GM18519 (cell line): ENCODE results near the gene PTTG1.

Experiments
- ATAC-seq: cut with Tn5 transposase; IDR thresholded peaks from one replicate; pipeline ENCODE4 v1.9.1; 2021; ENCODE audit warnings: mild to moderate bottlenecking, moderate library complexity; ENCODE audit not compliant: unreplicated experiment, low FRiP score

The PTTG1 gene

DNA sequence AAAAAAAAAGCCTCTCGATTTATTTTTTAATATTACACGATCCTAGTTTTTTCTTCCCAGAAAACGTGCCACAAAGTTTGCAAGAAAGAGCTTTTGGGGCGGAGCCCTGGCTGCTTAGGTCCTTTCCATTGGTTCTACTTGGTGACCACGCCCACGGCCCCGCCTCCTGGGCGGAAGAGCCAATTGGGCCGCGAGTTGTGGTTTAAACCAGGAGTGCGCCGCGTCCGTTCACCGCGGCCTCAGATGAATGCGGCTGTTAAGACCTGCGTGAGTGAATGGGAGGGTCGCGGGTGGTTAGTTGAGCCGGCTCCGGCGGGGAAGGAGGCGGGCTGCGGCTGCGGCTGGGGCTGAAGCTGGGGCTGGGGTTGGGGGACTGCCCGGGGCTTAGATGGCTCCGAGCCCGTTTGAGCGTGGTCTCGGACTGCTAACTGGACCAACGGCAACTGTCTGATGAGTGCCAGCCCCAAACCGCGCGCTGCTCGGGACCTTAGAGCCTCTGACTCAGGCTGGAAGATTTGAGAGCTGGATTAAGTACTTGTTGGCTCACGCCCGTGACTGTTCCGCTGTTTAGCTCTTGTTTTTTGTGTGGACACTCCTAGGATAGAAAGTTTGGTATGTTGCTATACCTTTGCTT lies at the start of gene PTTG1:
Gene PTTG1, plus strand, starts transcription at position 231 of the 634 bp plus-strand sequence. CDS start 458 bp downstream, outside the sequence.
- ATAC-seq, result peak; percentile 53

DNA sequence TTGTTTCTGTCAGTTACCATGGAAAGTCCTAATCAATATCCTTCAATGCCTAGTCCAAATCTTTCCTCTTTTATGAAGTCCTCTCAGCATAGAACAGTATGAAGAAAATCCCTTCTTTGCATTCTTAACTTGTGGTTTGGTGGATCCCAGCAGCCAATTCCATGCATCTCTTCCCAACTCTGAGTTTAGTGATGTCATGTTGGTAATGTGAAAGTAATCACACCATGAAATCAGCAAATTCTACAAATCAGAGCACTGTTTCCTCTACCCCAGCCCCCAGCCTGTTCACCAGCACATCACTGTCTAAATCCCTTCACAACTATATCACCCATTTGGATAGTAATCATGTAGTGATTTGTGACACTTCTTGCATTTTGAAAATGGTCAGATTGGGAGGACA lies 46.5 kb upstream of the PTTG1 start:
- no peak for ATAC-seq

DNA sequence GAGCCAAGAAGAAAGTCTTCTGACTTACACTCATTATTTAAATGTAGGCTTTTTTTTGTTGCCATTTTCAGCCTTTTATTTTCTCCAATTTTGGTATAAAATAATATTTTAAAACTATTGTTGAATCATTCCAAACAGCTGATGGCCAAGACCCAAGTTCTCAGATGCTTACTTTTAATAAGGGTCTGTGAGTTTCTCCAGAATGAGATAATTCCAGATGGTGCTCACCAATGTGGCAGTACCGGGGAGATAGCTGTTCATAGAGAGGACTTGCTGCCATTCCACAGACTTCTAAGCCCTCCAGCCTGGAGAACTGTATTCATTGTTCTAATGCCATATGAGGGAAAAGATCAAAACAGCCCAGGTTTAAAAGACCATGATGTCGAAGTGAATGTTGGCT lies 46.0 kb upstream of the PTTG1 start:
- no peak for ATAC-seq

DNA sequence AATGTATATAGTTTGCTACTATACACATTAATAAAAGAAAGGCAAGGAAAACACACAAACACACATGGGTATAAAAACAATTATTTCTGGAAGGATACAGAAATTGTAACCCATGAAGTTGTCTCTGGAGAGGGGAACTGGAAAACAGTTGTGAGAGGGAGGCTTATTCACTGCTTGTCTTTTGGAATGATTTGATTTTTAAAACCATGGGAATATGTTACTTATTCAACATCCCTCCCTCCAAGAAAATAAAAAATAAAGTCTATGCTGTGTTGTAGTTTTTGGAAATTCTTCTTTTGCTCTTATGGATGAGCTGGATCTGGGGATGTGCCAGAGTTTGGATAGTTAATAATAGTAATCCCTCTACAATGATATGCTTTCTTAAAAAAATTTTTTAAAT lies 45.2 kb upstream of the PTTG1 start:
- no peak for ATAC-seq

DNA sequence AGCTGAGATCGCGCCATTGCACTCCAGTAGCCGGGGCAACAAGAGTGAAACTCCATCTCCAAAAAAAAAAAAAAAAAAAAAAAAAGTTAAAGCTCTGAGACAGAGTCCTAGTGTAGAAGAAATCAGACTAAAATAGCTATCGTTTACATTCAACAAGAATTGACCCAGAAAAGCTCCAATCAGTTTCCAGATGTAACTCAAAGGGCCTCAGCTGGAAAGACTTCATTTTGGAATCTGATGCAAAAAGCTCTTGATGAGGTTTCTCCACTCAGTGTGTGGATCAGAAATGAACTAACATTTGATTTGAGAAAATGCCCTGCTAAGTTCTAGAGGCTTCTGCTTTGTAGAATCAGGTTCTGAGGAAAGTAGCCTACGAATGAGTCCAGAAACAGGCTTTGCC lies 44.0 kb upstream of the PTTG1 start:
- no peak for ATAC-seq

DNA sequence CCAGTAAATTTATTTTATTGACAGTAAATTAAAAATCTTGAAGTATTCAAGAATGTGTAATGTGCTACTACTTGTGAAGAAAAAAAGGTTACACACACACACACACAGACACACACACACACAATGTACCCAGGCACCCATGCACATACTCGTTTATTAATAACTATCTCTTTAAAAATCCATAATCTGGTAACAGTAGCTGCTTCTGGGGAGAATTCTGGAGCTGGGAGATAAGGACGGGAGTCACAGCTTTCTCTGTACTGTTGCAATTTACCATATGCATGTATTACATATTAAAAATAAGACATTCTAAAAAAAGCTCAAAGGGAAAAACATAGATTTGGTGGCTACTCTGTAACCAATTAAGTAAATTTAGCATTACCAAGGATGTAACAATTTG lies 43.3 kb upstream of the PTTG1 start:
- ATAC-seq, result no peak

DNA sequence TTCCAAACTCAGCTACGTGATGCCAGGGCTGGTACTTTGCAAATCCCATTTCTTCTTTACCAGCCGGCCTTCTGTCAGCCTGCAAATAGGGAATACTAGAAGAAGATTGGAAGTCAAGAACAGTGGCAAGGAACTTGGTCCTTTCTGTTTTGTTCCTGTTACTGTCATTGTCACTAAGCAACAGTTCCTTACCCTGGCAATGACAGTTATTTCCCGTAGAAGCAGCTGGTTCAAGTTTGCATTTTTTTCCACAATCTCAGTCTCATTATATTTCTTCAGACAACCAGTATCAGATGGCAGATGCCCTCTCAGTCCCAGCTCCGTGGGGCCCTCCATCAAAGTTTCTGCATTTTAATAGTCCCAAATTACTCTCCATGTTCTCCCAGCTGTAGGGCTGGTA lies 42.1 kb upstream of the PTTG1 start:
- ATAC-seq, result no peak

DNA sequence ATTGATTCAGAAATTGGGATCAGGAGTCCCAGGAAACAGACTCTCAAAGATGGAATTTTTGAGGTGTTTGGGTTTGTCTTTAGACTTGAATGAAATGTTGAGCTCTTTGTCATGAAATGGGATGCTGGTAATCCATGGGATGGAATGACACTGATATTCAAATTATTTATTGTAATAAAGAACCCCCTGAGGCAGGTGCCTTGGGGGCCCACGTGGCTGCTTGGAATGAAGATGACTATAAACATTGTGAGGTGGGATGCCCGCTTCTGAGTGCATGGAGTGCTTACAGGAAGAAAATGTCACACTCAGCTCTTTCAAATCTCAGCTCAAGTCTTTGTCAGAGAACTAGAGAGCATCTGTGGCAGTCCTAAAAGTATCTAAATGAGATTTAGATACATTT lies 41.6 kb upstream of the PTTG1 start:
- ATAC-seq, result no peak

DNA sequence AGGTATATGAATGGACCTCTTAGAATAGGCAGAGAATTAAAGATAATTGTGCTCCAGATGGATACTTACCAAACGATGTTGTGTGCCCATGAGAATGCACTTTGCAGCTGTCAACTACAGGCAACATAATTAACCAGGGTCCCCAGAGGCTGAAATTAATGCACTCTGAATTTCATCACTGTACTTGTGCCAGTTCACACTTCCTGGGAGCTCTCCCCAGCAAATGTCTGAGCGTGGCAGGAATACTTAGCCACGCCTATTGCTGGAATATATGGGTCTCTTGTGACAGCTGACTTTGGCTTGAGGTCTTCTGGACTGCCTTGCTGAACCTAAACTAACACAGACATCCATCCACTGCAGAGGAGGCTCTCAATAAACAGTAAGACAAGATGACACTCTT lies 39.3 kb upstream of the PTTG1 start:
- ATAC-seq, result no peak

DNA sequence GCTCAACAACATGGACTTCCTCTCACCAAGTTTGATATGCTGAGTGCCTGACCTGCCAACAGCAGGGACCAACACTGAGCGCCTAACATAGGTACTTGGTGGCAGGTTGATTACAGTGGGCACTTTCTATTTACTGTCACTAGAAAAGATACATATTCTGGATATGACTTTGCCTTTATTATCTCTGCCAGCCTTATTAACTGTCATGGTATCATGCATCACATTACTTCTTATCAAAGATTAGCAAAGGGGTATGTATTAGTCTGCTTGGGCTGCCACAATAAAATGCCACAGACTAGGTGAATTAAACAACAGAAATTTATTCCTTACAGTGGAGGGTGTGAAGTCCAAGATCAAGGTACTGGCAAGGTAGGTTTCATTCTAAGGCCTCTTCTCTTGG lies 37.0 kb upstream of the PTTG1 start:
- no peak for ATAC-seq

DNA sequence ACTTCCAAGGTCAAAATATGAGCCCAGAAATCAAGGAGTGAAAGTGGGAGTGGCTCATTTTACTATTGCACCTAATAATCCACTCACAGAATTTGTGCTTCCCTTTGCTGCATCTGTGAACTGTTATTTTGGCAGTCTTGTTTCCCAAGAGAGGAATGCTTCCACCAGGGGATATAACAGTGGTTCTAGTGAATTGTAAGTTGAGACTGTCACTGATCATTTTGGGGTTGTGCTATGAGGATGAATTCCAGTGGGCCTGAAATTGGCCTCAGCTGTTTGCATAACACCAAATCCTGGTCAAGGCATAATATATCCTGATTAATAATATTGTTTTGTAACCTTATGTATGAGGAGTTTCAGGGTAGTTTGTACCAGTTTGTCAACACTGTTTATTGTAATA lies 36.2 kb upstream of the PTTG1 start:
- no peak for ATAC-seq

DNA sequence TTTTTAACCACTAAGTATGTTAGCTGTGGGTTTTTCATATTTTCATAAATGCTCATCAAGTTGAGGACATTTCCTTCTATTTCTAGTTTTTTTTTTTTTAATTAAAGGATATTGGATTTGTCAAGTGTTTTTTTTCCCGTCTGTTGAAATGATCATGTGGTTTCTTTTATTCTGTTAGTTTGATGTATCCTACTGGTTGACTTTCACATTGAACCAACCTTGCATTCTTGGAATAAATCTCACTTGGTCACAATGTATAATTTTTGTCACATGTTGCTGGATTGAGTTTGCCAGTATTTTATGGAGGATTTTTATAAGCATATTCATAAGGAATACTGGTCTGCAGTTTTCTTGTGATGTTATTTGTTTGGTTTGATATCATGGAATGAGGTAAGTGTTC lies 34.2 kb upstream of the PTTG1 start:
- no peak for ATAC-seq

DNA sequence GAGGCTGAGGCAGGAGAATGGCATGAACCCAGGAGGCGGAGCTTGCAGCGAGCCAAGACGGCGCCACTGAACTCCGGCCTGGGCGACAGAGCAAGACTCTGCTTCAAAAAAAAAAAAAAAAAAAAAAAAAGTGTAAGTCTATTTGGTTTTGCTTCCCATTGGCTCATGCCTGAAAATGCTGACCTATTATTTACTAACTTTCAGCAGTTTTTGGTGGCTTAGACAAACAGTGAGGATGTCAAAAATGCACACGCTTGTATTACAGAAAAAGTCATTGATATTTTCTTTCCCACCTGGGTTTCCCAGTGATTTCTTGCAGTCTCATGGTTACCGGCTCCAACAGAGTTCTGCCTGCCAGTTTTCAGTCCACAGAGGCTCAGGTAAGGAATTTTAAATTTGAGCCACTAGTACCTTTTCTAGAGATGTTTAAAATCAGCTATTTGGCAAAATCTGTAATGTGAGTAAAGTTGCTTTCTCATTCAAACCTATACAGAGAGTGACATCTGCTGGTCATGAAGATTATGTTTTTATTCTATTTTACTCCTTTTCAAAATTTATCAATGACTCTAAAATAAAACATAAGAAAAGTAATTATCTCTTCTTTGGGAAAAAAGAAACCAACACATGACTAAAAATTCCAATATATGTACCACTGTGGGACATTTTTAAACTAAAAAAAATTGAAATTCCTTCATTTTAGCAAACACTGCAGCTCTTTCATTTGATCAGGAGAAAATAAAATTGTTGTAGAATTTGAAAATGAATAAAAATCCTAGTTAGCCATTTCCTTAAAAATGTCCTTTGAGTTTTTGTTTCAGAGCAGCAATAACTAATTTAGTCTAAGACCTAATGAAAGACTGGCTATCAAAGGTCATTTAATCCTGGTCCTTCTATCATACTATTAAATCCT lies 30.6 kb upstream of the PTTG1 start:
- ATAC-seq, result no peak

DNA sequence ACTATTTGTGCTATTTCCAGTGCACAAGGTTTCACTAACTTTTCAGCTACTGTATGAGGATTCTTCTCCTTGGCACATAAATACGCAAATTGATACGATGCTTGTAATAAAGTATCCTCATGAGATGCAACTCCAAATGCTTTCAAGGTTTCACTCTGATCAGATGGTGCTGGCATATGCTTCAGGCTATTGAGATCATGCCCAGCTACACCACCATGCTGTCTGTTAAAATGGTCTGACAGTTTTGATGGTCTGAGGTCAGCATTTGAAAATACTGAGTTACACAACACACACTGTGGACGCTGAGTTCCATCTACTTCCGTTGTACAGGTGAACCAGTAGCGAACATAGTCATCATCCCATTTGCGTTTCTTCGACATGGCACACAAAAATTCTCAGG lies 26.5 kb upstream of the PTTG1 start:
- no peak for ATAC-seq

DNA sequence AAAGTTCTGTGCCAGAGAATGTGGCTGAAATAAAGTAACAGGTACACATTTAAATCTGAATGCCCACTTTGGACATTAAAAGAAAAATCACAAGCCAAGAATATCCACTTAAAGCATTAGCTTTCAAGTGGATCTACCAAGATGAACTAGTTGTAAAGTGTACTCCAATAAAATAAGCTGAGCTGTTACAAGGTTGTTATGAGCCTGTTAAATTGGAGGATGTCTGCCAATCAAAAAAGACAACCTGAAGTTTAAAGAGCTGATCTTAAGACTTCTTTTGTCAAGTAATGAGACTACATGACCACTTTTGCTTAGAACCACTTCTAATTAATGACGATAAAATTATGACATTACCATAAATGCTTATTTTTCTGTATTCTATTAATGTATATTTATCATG lies 24.2 kb upstream of the PTTG1 start:
- no peak for ATAC-seq

DNA sequence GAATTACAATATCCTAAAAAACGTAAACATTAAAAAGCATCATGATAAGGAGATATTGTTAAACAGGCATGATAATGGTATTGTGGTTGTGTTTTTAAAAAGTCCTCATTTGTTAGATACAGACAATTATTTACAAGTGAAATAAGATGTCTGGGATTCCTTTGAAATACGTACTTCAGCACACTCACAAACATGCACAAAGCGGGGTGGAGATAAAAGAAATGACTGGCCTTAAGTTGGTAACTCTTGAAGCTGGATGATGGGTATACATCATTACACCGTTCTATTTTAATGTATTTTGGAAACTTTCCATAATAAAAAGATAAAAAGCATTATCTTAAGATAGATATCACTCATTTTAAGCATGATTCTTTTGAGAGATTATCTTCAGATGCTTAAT lies 22.8 kb upstream of the PTTG1 start:
- ATAC-seq, result no peak

DNA sequence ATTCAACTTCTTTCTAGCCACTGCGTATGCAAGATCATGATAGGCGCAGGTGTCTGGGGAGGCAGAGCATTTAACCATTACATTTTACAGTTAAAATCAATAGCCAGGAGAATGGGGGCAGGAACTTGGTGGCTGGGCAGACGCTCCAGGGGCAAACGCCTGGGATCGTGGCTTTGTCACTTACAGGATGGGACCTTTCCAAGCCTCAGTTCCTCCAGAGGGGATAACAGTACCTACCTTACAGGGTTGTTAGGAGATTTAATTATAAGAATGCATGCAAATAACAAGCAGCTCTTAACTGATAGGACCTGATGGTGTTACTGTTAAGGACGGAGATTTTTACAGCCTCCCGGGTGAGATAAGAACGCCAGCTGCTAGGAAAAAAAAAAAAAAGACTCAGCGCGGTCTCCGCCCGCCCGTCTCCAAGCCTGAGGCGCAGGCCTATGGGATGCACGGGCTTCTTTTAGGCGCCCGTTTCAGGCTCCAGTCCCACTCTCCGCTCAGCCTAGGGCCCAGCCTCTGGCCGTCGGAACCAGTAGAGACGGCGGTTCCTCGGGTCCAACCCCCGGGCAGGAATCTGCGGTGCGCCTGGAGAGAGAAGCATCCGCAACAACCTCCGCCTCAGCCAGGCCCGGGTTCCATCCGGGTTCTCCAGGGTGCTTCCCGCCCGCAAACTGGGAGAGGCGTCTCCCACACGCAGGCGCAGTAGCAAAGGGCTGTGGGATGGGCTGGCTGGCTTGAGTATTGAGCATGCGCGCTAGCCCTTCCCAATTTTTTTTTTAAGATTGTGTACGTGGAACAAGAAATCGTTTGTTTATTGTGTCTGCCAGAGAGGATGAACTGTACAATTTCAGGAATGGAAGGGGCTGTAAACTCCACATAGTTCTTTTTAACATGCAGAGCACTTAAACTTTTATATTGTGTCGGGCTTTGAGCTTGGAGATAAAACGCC lies 22.0 kb upstream of the PTTG1 start, which contains the start of gene FAM200C:
Gene FAM200C, minus strand, starts transcription at position 653 of the 952 bp plus-strand sequence. CDS start 4,564 bp downstream, outside the sequence.
- ATAC-seq, result peak; percentile 58

DNA sequence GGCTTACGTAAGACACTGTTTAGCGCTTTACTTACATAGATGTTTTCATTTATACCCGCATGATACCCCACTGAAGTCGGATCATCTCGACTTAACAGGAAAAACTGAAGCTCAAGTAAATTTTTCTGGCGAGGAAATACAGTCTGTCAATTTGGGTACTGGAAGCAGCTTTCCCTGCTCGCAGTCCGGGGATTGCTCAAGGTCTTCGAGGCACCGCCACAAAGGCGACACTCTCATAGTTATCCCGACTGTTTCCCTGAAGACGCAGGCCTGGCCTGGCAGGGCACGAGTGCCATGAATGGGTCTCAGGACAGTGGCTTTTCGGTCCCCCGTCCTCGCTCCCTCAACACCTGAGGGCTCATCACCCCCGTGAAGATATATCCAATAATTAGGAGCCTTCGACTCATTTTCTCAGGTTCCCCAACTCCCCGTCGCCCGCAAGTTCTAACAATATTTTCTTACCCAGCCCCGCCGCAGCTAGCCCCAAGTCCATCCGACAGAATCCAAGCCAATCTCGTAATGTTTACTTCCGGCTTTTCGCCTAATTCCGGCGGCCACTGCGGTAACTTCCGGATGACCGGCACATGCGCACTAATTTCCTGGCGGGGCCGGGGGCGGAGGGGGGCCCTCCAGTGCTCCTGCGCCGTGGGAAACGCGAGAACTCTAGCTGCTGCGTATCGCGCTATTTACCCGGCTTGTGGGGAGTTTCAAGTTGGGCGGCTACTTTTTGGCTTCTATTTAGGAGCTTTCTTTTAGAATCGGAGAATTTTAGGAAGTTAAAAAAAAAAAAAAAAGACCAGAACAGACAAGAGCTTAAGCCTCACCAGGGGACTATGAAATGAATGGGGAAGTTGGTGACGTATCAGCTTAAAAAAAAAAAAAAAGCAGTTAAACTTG lies 2.8 kb upstream of the PTTG1 start, which contains the start of gene SLU7:
Gene SLU7, minus strand, starts transcription at position 521 of the 897 bp plus-strand sequence. CDS start 3,787 bp downstream, outside the sequence.
- peak; percentile 46 for ATAC-seq

DNA sequence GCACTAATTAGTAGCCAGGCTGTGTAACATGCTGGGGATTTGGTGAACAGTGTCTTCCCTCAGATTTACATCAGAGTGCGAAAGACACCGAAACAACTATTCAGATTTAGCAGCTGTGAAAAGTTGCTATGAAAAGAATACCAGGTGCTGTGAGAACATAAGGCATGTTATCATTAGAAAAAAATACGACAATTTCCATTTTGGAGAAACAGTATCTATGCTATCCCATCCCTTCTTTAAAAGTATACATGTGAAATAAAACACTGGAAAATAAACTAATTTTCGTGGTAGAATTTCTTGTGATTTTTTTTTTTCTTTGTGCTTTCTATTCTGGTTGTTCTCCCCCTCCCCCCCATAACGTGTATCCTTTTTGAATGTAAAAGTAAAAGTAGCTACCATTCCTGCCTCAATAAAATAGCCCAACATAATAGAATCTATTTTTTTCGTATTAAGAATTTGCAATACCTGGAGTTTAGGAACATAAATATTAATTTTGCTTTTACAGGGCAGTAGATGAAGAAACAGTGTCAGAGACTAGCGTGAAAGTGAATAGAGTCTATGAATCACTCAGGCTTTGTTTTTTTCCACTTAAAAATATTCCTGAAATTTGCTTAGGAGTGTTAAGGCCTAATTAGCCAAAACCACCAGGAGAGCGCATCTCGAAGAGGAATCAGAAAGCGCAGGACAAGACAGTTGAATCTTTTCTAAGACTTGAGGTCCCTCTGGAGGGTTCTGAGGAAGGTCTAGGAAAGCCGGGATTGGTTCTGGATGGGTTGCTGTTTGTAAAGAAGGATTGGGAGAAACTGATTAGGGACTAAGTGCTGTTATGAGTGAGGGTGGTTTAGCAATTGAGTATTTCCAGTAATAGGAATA lies 2.0 kb upstream of the PTTG1 start:
- ATAC-seq, result no peak
